CD4-positive, alpha-beta T cell (primary cell): ENCODE results near the gene KCTD6. TPM values are rescaled to one million over a fixed set of nuclear protein-coding genes. Genes with fewer than 3 reads are reported as not detected.
"Not testable (repeated sequence)": the region's sequence is repeated elsewhere in the genome, so short reads cannot be mapped to it uniquely, and the experiment has no call there.

Source experiments
- ATAC-seq: fragments of 200-7000 bp; cut with Tn5 transposase; one replicate; pipeline ENCODE4 v1.10.0; 2022; ENCODE audit warnings: mild to moderate bottlenecking; ENCODE audit not compliant: poor library complexity
- CTCF ChIA-PET: fragments of 350-600 bp; sonication (Branson Sonifier 250); formaldehyde crosslinking; loops from one replicate; lab custom pipeline; 2021; ENCODE audit warnings: antibody characterized with exemption, inconsistent platforms; lab: Charles Lee
- POLR2A ChIA-PET: fragments of 350-600 bp; sonication (Branson Sonifier 250); formaldehyde crosslinking; loops from one replicate; lab custom pipeline; 2021; ENCODE audit warnings: antibody characterized with exemption, inconsistent platforms; lab: Charles Lee
- DNase-seq, 14 experiments: peaks; one replicate each; pipeline ENCODE4 v3.0.0-alpha.2; 2013 to 2020; ENCODE audit warnings: mixed read lengths in 2 of 14
- H3K27ac ChIP-seq, 2 donors: one replicate each; pipeline versions ENCODE4 v1.5.1 to v1.7.0; 2013; ENCODE audit warnings: low read length in 2 of 2, low read depth in 1 of 2, mild to moderate bottlenecking in 1 of 2
- H3K27me3 ChIP-seq, 2 experiments: 1 replicate in 1 of 2; 2 replicates in 1 of 2; pipeline versions ENCODE4 v1.6.1 to v1.7.0; 2013; ENCODE audit warnings: low read length in 2 of 2, control low read depth in 1 of 2, mild to moderate bottlenecking in 1 of 2, moderate library complexity in 1 of 2; ENCODE audit not compliant: insufficient read depth in 2 of 2, control insufficient read depth in 1 of 2
- H3K36me3 ChIP-seq: one replicate; pipeline ENCODE4 v1.6.1; 2013; ENCODE audit warnings: low read length, control low read depth; ENCODE audit not compliant: insufficient read depth
- H3K4me1 ChIP-seq: one replicate; pipeline ENCODE4 v1.6.1; 2013; ENCODE audit warnings: low read length, control low read depth; ENCODE audit not compliant: insufficient read depth
- H3K4me3 ChIP-seq: one replicate; pipeline ENCODE4 v1.5.1; 2013; ENCODE audit warnings: mild to moderate bottlenecking, low read length, moderate library complexity
- H3K9me3 ChIP-seq, 2 experiments: 1 replicate in 1 of 2; 2 replicates in 1 of 2; pipeline versions ENCODE4 v1.6.1 to v1.7.0; 2013; ENCODE audit warnings: low read length in 2 of 2, mild to moderate bottlenecking in 2 of 2, control low read depth in 1 of 2, moderate library complexity in 1 of 2; ENCODE audit not compliant: control insufficient read depth in 1 of 2, insufficient read depth in 1 of 2
- H3K27ac Mint-ChIP-seq: one replicate; pipeline ENCODE4 v1.8.0; 2020; ENCODE audit warnings: mixed read lengths
- H3K27me3 Mint-ChIP-seq: one replicate; pipeline ENCODE4 v1.8.0; 2021; ENCODE audit warnings: mixed read lengths
- H3K36me3 Mint-ChIP-seq: one replicate; pipeline ENCODE4 v1.8.0; 2021; ENCODE audit warnings: low read depth, mixed read lengths
- H3K4me1 Mint-ChIP-seq: one replicate; pipeline ENCODE4 v1.8.0; 2021; ENCODE audit warnings: low read depth, mixed read lengths
- H3K4me3 Mint-ChIP-seq: one replicate; pipeline ENCODE4 v1.8.0; 2020; ENCODE audit warnings: mild to moderate bottlenecking, mixed read lengths
- H3K9me3 Mint-ChIP-seq: one replicate; pipeline ENCODE4 v1.8.0; 2020; ENCODE audit warnings: mixed read lengths
- CTCF ChIP-seq: fragments of 200-600 bp; IDR thresholded peaks from one replicate; pipeline ENCODE4 v1.8.0; 2022; ENCODE audit warnings: antibody characterized with exemption, mild to moderate bottlenecking
- intact Hi-C, 2 experiments: fragments of 100-400 bp; cut with DNase I in 1 of 2; cut with micrococcal nuclease in 1 of 2; formaldehyde crosslinking; loops; one replicate each; pipeline versions ENCODE4 v1.15.1 to v1.9.0; 2023 to 2025; cut with DNase I, micrococcal nuclease
- total RNA-seq, 174 experiments: library from RNA in 2 of 174; stranded (reverse) in 2 of 174; gene quantifications; one replicate each; pipeline ENCODE4 v1.2.3 and lab custom pipeline; 2021 to 2026

The KCTD6 gene
- total RNA-seq, 2 experiments from 2014 or later: 3.8 to 5.0 TPM

- Mint-ChIP-seq H3K27me3 (no peaks in the 10 kb centered on the region), H3K9me3 (no peaks in the 10 kb centered on the region), H3K36me3 (no peaks in the 10 kb centered on the region), H3K4me3 (no peak overlapping the region), H3K27ac (no peak overlapping the region), H3K4me1 (no peaks in the 10 kb centered on the region)
- no peaks in the 10 kb centered on the region for H3K4me1 ChIP-seq
- intact Hi-C loops: no loop called here
- no peak overlapping the region for H3K4me3 ChIP-seq
- no peaks in the 10 kb centered on the region for H3K36me3 ChIP-seq
- no peak overlapping the region for H3K27ac ChIP-seq
- DNase-seq: peak in 2 of 14 experiments; percentile 42 to 53
- ChIA-PET CTCF (interaction anchor here (1.2 kb wide), 1 partner anchor 35 kb away, joined by 3 read pairs; the partner anchor contains the start of gene KCTD6), POLR2A (no interaction called here)
- H3K9me3 ChIP-seq: no peaks in the 10 kb centered on the region
- no peak for ATAC-seq
- TF ChIP-seq CTCF: no peak
- no peaks in the 10 kb centered on the region for H3K27me3 ChIP-seq
Observed at GRCh38 chr3:58526515-58526957, 34.6 kb downstream of the KCTD6 start.

DNA sequence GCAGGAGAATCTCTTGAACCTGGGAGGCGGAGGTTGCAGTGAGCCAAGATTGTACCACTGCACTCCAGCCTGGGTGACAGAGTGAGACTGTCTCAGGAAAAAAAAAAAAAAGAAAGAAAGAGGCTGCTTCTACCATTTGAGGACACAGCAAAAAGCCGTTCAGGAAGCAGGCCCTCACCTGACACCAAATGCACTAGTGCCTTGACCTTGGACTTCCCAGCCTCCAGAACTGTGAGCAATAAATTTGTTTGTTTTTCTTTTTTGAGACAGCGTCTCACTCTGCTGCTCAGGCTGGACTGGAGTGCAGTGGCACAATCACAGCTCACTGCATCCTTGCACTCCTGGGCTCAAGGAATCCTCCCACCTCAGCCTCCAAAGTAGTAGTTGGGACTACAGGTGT lies 35.5 kb downstream of the KCTD6 start:
- H3K27ac Mint-ChIP-seq, H3K36me3 ChIP-seq, H3K9me3 Mint-ChIP-seq, POLR2A ChIA-PET, H3K4me1 ChIP-seq, intact Hi-C loops, H3K36me3 Mint-ChIP-seq, H3K27ac ChIP-seq, H3K27me3 ChIP-seq, H3K4me1 Mint-ChIP-seq, H3K27me3 Mint-ChIP-seq, ATAC-seq, H3K4me3 Mint-ChIP-seq, H3K9me3 ChIP-seq, DNase-seq, H3K4me3 ChIP-seq: not testable (repeated sequence)
- CTCF ChIA-PET: interaction anchor here (1.2 kb wide), 1 partner anchor 35 kb away, joined by 3 read pairs; the partner anchor contains the start of gene KCTD6

GRCh38 chr3:58528629-58529028 lies 36.7 kb downstream of the KCTD6 start:
- H3K27me3 Mint-ChIP-seq: no peaks in the 10 kb centered on the region
- Histone ChIP-seq H3K9me3 (no peaks in the 10 kb centered on the region), H3K36me3 (no peaks in the 10 kb centered on the region), H3K4me1 (peaks cover 8% of the 10 kb centered on the region), H3K27ac (no peak overlapping the region), H3K4me3 (no peak overlapping the region), H3K27me3 (no peaks in the 10 kb centered on the region)
- no peak for TF ChIP-seq CTCF
- ChIA-PET POLR2A (no interaction called here), CTCF (no interaction called here)
- H3K9me3 Mint-ChIP-seq: no peaks in the 10 kb centered on the region
- intact Hi-C loops: no loop called here
- H3K36me3 Mint-ChIP-seq: no peaks in the 10 kb centered on the region
- ATAC-seq: no peak
- peaks cover 7% of the 10 kb centered on the region for H3K4me1 Mint-ChIP-seq
- H3K27ac Mint-ChIP-seq: no peak overlapping the region
- no peak overlapping the region for H3K4me3 Mint-ChIP-seq
- no peak for DNase-seq
